ENCODE data around the gene CLIC1.
A peak's percentile ranks its signal among the peaks of the same experiment; 100 is the strongest.

The CLIC1 gene

DNA sequence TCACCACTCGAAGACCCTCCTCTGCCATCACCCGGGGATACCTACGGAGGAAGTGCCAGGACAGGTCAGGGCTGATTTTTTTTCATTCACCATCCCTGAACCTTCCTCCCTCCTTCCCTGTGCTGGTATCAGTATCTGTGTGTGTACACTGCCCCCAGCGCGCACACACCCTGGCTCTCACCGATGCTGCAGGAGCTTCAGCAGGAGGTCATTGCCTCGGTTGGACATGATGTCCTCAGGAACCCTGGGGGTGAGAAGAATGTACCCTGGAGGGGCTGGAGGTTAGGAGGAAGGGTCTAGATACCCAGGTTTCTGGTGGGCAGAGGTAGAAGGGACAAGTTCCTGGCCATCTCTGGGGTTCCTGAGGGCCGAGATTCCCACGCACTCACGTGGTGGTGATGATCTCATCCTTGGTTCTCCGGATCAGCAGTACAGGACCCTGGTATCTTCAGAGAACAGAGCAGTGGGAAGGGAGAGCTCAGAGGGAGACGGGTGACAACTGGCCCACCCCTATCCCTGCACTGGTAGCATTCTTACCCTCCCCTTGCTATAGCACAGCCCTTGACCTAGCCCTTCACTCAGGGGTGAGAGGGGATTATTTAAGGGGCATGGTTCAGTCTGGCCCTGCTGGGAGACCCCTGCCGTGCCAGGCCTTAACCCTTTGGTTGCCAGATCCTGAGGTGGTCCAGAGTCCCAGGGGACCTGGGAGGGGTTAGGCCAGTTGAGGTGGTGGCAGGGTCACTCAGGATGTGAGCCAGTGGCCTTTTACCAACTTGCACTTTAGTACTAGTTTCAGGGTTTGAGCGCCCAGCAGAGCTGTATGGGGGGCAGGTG lies 48.3 kb downstream of the CLIC1 start:
- DNase-seq (ENCODE audit: extremely low read depth, insufficient read length), result no peak
- H3K4me3 ChIP-seq (replicated peaks; ENCODE audit: low read depth, low read length), result no peak overlapping the region
- H3K36me3 ChIP-seq (ENCODE audit: control insufficient read depth, insufficient read depth, low read length), result peaks cover 42% of the 10 kb centered on the region
- TF ChIP-seq, protein P1, sequence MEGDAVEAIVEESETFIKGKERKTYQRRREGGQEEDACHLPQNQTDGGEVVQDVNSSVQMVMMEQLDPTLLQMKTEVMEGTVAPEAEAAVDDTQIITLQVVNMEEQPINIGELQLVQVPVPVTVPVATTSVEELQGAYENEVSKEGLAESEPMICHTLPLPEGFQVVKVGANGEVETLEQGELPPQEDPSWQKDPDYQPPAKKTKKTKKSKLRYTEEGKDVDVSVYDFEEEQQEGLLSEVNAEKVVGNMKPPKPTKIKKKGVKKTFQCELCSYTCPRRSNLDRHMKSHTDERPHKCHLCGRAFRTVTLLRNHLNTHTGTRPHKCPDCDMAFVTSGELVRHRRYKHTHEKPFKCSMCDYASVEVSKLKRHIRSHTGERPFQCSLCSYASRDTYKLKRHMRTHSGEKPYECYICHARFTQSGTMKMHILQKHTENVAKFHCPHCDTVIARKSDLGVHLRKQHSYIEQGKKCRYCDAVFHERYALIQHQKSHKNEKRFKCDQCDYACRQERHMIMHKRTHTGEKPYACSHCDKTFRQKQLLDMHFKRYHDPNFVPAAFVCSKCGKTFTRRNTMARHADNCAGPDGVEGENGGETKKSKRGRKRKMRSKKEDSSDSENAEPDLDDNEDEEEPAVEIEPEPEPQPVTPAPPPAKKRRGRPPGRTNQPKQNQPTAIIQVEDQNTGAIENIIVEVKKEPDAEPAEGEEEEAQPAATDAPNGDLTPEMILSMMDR (IDR thresholded peaks at IDR 0.05; ENCODE audit: insufficient read depth, low read length, poor library complexity, severe bottlenecking), result no peak
- no peaks in the 10 kb centered on the region for H3K27me3 ChIP-seq (replicated peaks; ENCODE audit: control insufficient read depth, insufficient read depth, low read length)

DNA sequence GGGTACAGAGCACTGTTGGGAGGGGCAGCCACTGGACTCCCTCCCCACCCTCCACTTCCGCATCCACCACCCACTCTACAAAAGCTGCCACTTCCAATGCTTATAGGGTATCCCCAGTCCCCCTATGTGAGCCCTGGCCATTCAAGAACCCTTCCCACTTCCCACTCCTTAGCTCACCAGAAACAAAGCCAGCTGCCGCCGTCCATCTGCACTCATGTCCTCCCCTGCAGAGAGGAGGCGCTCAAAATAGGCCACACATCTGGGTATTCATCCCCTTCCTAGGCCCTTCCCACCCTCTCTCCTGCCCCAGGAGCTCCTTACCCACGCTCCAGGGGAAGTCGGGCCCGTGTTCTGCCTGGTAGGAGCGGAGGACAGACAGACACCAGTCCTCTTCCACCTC lies 49.0 kb downstream of the CLIC1 start:
- no peak for DNase-seq (ENCODE audit: extremely low read depth, insufficient read length)
- H3K36me3 ChIP-seq (ENCODE audit: control insufficient read depth, insufficient read depth, low read length), result peaks cover 38% of the 10 kb centered on the region

DNA sequence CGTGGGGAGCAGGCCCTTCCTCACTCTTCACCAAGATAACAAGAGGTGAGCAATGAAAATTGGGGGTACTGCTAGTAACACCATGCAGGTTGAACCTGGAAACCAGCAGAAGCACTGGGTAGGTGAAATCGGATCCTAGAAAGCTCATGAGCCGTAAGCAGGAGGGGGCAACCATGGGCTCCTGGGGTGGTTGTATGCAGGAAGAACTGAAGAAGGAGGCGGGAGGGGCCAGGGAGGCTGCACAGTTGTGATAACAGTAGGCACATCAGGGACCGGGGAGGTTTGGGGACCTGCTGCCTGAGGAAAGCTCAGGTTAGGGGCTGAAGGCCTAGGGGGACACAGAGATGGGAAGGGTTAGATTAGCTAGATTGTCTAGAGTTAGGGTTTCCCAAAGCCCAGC lies 49.8 kb downstream of the CLIC1 start:
- no peak for DNase-seq (ENCODE audit: extremely low read depth, insufficient read length)
- Histone ChIP-seq H3K36me3 (ENCODE audit: control insufficient read depth, insufficient read depth, low read length) (peaks cover 34% of the 10 kb centered on the region), H3K4me3 (replicated peaks; ENCODE audit: low read depth, low read length) (no peak overlapping the region), H3K27me3 (replicated peaks; ENCODE audit: control insufficient read depth, insufficient read depth, low read length) (no peaks in the 10 kb centered on the region)
- TF ChIP-seq, protein P1 (IDR thresholded peaks at IDR 0.05; ENCODE audit: insufficient read depth, low read length, poor library complexity, severe bottlenecking), result no peak

More for the DNA sequence above, 49.0 kb downstream of the CLIC1 start:
- H3K4me3 ChIP-seq (replicated peaks; ENCODE audit: low read depth, low read length), result no peak overlapping the region
- H3K27me3 ChIP-seq (replicated peaks; ENCODE audit: control insufficient read depth, insufficient read depth, low read length), result no peaks in the 10 kb centered on the region
- TF ChIP-seq, protein P1 (IDR thresholded peaks at IDR 0.05; ENCODE audit: insufficient read depth, low read length, poor library complexity, severe bottlenecking), result no peak

DNA sequence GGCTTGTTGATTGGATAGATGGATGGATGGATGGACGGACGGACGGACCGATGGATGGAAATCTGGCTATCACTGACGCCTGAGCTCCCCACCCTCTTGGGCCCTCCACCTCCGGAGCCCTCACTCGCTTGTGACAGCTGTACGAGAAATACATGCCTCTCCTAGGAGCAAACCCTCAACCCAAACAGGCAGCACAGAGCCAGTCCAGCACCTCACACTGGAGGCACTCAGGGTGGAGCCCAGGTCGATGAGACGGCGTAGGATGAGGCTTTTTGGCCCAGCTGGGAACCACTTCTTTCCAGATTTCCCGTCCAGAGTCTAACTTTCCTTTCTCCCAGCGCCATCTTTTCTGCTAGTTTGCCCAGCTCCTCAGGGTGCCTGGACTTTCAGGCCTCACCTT lies 52.7 kb downstream of the CLIC1 start:
- Histone ChIP-seq H3K4me3 (replicated peaks; ENCODE audit: low read depth, low read length) (no peak overlapping the region), H3K36me3 (ENCODE audit: control insufficient read depth, insufficient read depth, low read length) (peaks cover 14% of the 10 kb centered on the region), H3K27me3 (replicated peaks; ENCODE audit: control insufficient read depth, insufficient read depth, low read length) (no peaks in the 10 kb centered on the region)
- DNase-seq (ENCODE audit: extremely low read depth, insufficient read length), result no peak
- TF ChIP-seq, protein P1 (IDR thresholded peaks at IDR 0.05; ENCODE audit: insufficient read depth, low read length, poor library complexity, severe bottlenecking), result no peak

DNA sequence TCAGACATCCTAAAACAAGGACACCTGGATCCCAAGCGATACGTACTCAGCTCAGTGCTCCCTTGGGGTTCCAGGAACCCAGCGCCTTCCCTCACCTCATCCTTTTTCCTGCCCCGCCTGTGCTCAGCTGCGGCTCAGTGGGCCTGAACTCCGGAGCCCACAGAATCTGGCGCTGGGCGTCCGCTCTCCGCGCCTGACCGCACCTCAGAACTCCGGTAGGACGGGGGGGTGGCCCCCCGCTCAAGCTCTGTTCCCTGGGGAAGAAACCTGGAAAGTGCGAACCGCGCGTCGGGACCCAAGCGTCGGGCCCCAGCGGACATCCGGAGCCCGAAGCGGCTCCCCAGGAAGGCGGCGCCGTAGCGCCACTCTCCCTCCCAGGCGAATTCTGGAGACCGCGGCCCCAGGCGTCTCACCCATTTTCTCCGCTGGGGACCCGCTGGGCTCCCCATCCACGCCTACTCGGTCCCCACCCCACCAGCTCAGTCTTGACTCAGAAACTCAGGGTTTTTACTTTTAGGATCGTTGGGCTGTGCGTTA lies 55.1 kb downstream of the CLIC1 start:
- Histone ChIP-seq H3K27me3 (replicated peaks; ENCODE audit: control insufficient read depth, insufficient read depth, low read length) (no peaks in the 10 kb centered on the region), H3K4me3 (replicated peaks; ENCODE audit: low read depth, low read length) (peak overlapping the region; percentile 61), H3K36me3 (ENCODE audit: control insufficient read depth, insufficient read depth, low read length) (peaks cover 3% of the 10 kb centered on the region)
- TF ChIP-seq, protein P1 (IDR thresholded peaks at IDR 0.05; ENCODE audit: insufficient read depth, low read length, poor library complexity, severe bottlenecking), result peak; percentile 41
- peak; percentile 48 for DNase-seq (ENCODE audit: extremely low read depth, insufficient read length)

Measured in GM06990 (cell line).